Epithelial cell of alveolus of lung (primary cell): Measurements from ENCODE around the gene SETBP1. TPM values are rescaled to one million over a fixed set of nuclear protein-coding genes. Genes with fewer than 3 reads are reported as not detected.

Experiments used
- total RNA-seq: library from RNA; depleted of rRNA; stranded (reverse); fragments of >200 nt; gene quantifications from 2 replicates; pipeline ENCODE4 v1.2.1, GENCODE V29; 2015

The SETBP1 gene
- total RNA-seq, result 1.8 and 10.4 TPM in 2 replicates

GRCh38 chr18:44680273-44681075, at the start of gene SETBP1:
TSS of gene SETBP1 (plus strand) at chr18:44680888. CDS start at chr18:44701347, 20,459 bp downstream.

